HG03571 (cell line): ENCODE data around the gene ASCL4.

Experiments
- ATAC-seq: cut with Tn5 transposase; IDR thresholded peaks from one replicate; pipeline ENCODE4 v1.9.1; 2021; ENCODE audit not compliant: unreplicated experiment

Gene ASCL4

GRCh38 chr12:107778383-107779025 lies 4.0 kb downstream of the ASCL4 start:
- ATAC-seq, result no peak

- ATAC-seq, result peak; percentile 71
Measured at GRCh38 chr12:107779077-107779831, 4.8 kb downstream of the ASCL4 start.

GRCh38 chr12:107780298-107780697 lies 5.8 kb downstream of the ASCL4 start:
- no peak for ATAC-seq

- no peak for ATAC-seq
Measured at GRCh38 chr12:107782067-107782466, 7.6 kb downstream of the ASCL4 start.

- ATAC-seq, result peak; percentile 60
Measured at GRCh38 chr12:107783406-107784376, 9.2 kb downstream of the ASCL4 start.

- no peak for ATAC-seq
Measured at GRCh38 chr12:107788281-107788680, 13.8 kb downstream of the ASCL4 start.

- ATAC-seq, result no peak
Measured at GRCh38 chr12:107788690-107789458, 14.4 kb downstream of the ASCL4 start.

GRCh38 chr12:107791465-107792089 lies 17.1 kb downstream of the ASCL4 start:
- ATAC-seq, result no peak

- ATAC-seq, result no peak
Measured at GRCh38 chr12:107794451-107794850, 19.9 kb downstream of the ASCL4 start.

GRCh38 chr12:107798580-107798979 lies 24.1 kb downstream of the ASCL4 start:
- no peak for ATAC-seq

GRCh38 chr12:107801150-107801549 lies 26.6 kb downstream of the ASCL4 start:
- no peak for ATAC-seq

GRCh38 chr12:107803092-107803491 lies 28.6 kb downstream of the ASCL4 start:
- no peak for ATAC-seq

GRCh38 chr12:107805488-107806180 lies 31.1 kb downstream of the ASCL4 start:
- no peak for ATAC-seq

- ATAC-seq, result no peak
Measured at GRCh38 chr12:107807471-107808150, 33.1 kb downstream of the ASCL4 start.

GRCh38 chr12:107817250-107817649 lies 42.7 kb downstream of the ASCL4 start:
- ATAC-seq, result no peak

GRCh38 chr12:107818984-107819383 lies 44.5 kb downstream of the ASCL4 start:
- no peak for ATAC-seq

- no peak for ATAC-seq
Measured at GRCh38 chr12:107822356-107822755, 47.9 kb downstream of the ASCL4 start.
